Central memory CD4-positive, alpha-beta T cell (primary cell): ENCODE measurements around the gene TRIP6.
"Not testable (repeated sequence)": the region's sequence is repeated elsewhere in the genome, so short reads cannot be mapped to it uniquely, and the experiment has no call there.

Source experiments
- DNase-seq: peaks from one replicate; pipeline ENCODE4 v3.0.0; 2022

The TRIP6 gene

DNA sequence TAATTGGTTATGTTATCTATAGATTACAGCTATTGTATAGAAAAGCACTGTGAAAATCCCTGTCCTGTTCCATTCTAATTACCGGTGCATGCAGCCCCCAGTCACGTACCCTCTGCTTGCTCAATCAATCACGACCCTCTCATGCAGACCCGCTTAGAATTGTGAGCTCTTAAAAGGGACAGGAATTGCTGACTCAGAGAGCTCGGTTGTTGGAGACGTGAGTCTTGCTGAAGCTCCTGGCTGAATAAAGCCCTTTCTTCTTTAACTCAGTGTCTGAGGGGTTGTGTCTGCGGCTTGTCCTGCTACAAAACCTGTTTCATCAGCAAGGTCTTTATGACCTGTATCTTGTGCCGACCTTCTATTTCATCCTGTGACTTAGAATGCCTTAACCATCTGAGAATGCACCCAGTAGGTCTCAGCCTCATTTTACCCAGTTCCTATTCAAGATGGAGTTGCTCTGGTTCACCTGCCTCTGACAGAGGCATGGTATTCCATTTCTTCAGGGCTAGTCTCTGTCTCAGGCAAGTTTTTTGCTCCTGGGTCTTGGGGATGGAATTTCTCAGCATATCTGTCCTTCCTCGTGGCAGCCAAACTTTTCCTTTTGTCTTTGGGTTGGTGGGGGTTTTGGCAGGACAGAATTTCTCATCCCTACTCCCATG lies 52.7 kb downstream of the TRIP6 start:
- DNase-seq = not testable (repeated sequence)

DNA sequence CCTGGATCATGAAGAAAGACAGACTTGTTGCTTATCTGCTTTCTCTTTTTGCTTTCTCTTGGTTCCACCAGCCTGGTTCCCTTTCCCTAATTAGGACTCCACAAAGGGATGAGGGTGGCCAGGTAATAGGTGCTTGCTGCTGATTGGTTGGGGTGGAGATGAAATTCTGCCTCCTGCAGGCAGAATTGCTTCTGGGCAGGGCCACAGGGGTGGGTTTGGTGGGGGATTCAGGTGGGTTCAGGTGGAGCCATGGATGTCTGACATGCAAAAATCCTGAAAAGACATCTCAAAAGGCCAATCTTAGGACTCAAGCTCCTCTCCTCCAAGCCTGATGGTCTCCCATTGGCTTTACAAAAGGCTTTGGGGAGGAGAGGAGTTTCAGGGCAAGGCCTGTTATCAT lies 53.9 kb downstream of the TRIP6 start:
- no peak for DNase-seq
